SK-N-SH treated with all-trans-retinoic acid at 6 μM for 48 hours (cell line): Measurements from ENCODE around the gene GET4.

ENCODE experiments used
- ATAC-seq: fragments of 200-7000 bp; cut with Tn5 transposase; 3 replicates; pipeline ENCODE4 v1.9.1; 2020; ENCODE audit warnings: mild to moderate bottlenecking, moderate library complexity
- ARNTL ChIP-seq: fragments of 450-650 bp; formaldehyde crosslinking; IDR thresholded peaks from 2 replicates; pipeline ENCODE4 v1.5.0; 2020; ENCODE audit warnings: low read depth, mild to moderate bottlenecking, moderate library complexity, borderline replicate concordance
- BACH2 ChIP-seq: fragments of 250-450 bp; sonication (Bioruptor Pico); IDR thresholded peaks from 2 replicates; pipeline ENCODE4 v1.9.0; 2021; ENCODE audit warnings: mild to moderate bottlenecking, borderline replicate concordance
- CSDC2 ChIP-seq: fragments of 250-450 bp; sonication (Bioruptor Pico); IDR thresholded peaks from 2 replicates; pipeline ENCODE4 v1.5.0; 2020; ENCODE audit warnings: mild to moderate bottlenecking, moderate library complexity
- ESRRG ChIP-seq: fragments of 250-450 bp; sonication (Bioruptor Pico); IDR thresholded peaks from 2 replicates; pipeline ENCODE4 v1.6.1; 2021; ENCODE audit warnings: mild to moderate bottlenecking
- GLIS3 ChIP-seq: fragments of 250-450 bp; sonication (Bioruptor Pico); IDR thresholded peaks from 2 replicates; pipeline ENCODE4 v1.5.0; 2020; ENCODE audit warnings: mild to moderate bottlenecking, moderate library complexity
- ISL1 ChIP-seq: fragments of 250-450 bp; sonication (Bioruptor Pico); IDR thresholded peaks from 2 replicates; pipeline ENCODE4 v2.1.2; 2022; ENCODE audit warnings: mild to moderate bottlenecking, moderate library complexity
- OSR1 ChIP-seq: fragments of 250-450 bp; sonication (Bioruptor Pico); IDR thresholded peaks from 2 replicates; pipeline ENCODE4 v1.8.0; 2022; ENCODE audit warnings: moderate library complexity, mild to moderate bottlenecking, inconsistent platforms
- PPARA ChIP-seq: fragments of 250-450 bp; sonication (Bioruptor Pico); IDR thresholded peaks from 2 replicates; pipeline ENCODE4 v1.5.0; 2020; ENCODE audit warnings: mild to moderate bottlenecking, borderline replicate concordance
- RARB ChIP-seq: fragments of 250-450 bp; sonication (Bioruptor Pico); IDR thresholded peaks from 2 replicates; pipeline ENCODE4 v1.8.0; 2021; ENCODE audit warnings: mild to moderate bottlenecking, moderate library complexity
- SNAI2 ChIP-seq: fragments of 250-450 bp; sonication (Bioruptor Pico); IDR thresholded peaks from 2 replicates; pipeline ENCODE4 v1.5.0; 2020; ENCODE audit warnings: mild to moderate bottlenecking, moderate library complexity
- TCF4 ChIP-seq: fragments of 250-450 bp; sonication (Bioruptor Pico); IDR thresholded peaks from 2 replicates; pipeline ENCODE4 v1.8.0; 2021; ENCODE audit warnings: mild to moderate bottlenecking, moderate library complexity, borderline replicate concordance
- ZC3H10 ChIP-seq: fragments of 250-450 bp; sonication (Bioruptor Pico); IDR thresholded peaks from 2 replicates; pipeline ENCODE4 v1.5.1; 2021; ENCODE audit warnings: mild to moderate bottlenecking, moderate library complexity
- ZFP3 ChIP-seq: fragments of 250-450 bp; sonication (Bioruptor Pico); IDR thresholded peaks from 2 replicates; pipeline ENCODE4 v1.5.0; 2020; ENCODE audit warnings: mild to moderate bottlenecking, moderate library complexity
- ZFP30 ChIP-seq: fragments of 450-650 bp; formaldehyde crosslinking; IDR thresholded peaks from 2 replicates; pipeline ENCODE4 v1.5.0; 2022; ENCODE audit warnings: mild to moderate bottlenecking, moderate library complexity
- ZNF70 ChIP-seq: fragments of 450-650 bp; formaldehyde crosslinking; IDR thresholded peaks from 2 replicates; pipeline ENCODE4 v1.5.0; 2020; ENCODE audit warnings: mild to moderate bottlenecking, moderate library complexity
- ZNF8 ChIP-seq: fragments of 450-650 bp; formaldehyde crosslinking; IDR thresholded peaks from 2 replicates; pipeline ENCODE4 v1.5.0; 2020; ENCODE audit warnings: mild to moderate bottlenecking, moderate library complexity
- TF ChIP-seq, protein P1 (sequence below): fragments of 250-450 bp; sonication (Bioruptor Pico); IDR thresholded peaks from 2 replicates; pipeline ENCODE4 v1.5.1; 2020; ENCODE audit warnings: low read depth, mild to moderate bottlenecking, moderate library complexity
- TF ChIP-seq, protein P2 (sequence below): fragments of 250-450 bp; sonication (Bioruptor Pico); IDR thresholded peaks from 2 replicates; pipeline ENCODE4 v1.5.1; 2021; ENCODE audit warnings: mild to moderate bottlenecking, moderate library complexity
- TF ChIP-seq, protein P3 (sequence below): fragments of 250-450 bp; sonication (Bioruptor Pico); IDR thresholded peaks from 2 replicates; pipeline ENCODE4 v1.5.0; 2020; ENCODE audit warnings: mild to moderate bottlenecking, moderate library complexity
- TF ChIP-seq, protein P4 (sequence below): fragments of 250-450 bp; sonication (Bioruptor Pico); IDR thresholded peaks from 2 replicates; pipeline ENCODE4 v1.8.0; 2021; ENCODE audit warnings: low read depth, mild to moderate bottlenecking, moderate library complexity, borderline replicate concordance
- TF ChIP-seq, protein P5 (sequence below): fragments of 250-450 bp; sonication (Bioruptor Pico); IDR thresholded peaks from 2 replicates; pipeline ENCODE4 v1.8.0; 2020; ENCODE audit warnings: mild to moderate bottlenecking, moderate library complexity, borderline replicate concordance

Gene GET4

DNA sequence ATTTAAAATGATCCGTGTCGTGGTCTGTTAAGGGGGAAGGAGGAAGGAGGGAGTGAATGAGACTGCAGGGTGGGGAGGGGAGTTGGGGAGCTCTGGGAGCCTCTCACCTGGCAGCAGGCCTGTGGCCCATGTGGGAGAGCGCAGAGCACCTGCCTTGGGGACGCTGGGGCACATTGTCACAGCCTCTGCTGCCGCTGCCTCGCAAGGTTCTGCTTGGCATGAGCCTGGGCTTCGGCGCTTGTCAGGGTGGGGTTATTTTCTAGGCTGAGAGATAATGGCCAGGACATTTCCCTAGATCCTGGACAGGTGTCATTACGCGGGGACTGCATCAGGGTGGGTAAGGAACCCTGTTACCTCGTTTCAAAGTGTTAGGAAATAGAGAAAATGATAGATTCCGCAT is 46.3 kb upstream of the GET4 start (continued):
- TF ChIP-seq, protein P1, sequence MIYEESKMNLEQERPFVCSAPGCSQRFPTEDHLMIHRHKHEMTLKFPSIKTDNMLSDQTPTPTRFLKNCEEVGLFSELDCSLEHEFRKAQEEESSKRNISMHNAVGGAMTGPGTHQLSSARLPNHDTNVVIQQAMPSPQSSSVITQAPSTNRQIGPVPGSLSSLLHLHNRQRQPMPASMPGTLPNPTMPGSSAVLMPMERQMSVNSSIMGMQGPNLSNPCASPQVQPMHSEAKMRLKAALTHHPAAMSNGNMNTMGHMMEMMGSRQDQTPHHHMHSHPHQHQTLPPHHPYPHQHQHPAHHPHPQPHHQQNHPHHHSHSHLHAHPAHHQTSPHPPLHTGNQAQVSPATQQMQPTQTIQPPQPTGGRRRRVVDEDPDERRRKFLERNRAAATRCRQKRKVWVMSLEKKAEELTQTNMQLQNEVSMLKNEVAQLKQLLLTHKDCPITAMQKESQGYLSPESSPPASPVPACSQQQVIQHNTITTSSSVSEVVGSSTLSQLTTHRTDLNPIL (CRISPR knock-in tag) = no peak
- no peak for TF ChIP-seq ZNF70 (CRISPR knock-in tag)
- TF ChIP-seq ZFP30 (CRISPR knock-in tag) = no peak
- no peak for TF ChIP-seq GLIS3 (CRISPR knock-in tag)
- TF ChIP-seq ZFP3 = no peak
- TF ChIP-seq, all 23 proteins: peak for 0

DNA sequence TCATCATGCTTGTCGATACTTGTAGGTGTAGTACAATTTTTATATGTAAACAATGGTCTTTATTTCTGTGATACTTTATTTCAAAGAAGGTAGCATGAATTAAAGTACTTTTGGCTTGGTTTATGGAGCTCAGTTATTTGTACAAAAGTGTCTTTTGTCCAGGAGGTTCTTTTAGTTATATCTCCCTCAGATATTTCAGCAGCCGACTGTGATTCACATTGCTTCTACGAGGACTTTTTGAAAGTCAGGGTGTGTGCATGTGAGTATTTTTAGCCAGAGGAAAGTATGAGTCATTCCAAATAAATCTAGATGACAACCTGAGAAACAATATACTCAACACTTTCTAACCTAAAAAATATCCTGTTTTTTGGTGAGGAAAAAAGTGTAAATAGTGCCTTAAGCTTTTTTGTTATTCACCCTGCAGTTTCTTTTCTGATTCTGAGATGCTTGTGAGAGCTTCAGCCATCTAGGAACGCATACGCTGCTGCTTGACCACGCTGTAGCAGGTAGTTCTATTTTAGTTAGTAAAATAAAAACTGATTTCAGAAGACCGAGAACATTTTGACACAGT is 44.7 kb upstream of the GET4 start:
- TF ChIP-seq, protein P1 (CRISPR knock-in tag) = no peak
- TF ChIP-seq ISL1 (CRISPR knock-in tag) = peak; percentile 43; the same call in 1 of the 2 replicates
- TF ChIP-seq ZFP30 (CRISPR knock-in tag) = no peak
- peak; percentile 58; the same call in 1 of the 2 replicates for TF ChIP-seq ZC3H10 (CRISPR knock-in tag)
- TF ChIP-seq OSR1 (CRISPR knock-in tag) = no peak
- TF ChIP-seq ARNTL = no peak
- TF ChIP-seq ESRRG (CRISPR knock-in tag) = no peak
- TF ChIP-seq TCF4 (CRISPR knock-in tag) = no peak
- TF ChIP-seq, protein P2, sequence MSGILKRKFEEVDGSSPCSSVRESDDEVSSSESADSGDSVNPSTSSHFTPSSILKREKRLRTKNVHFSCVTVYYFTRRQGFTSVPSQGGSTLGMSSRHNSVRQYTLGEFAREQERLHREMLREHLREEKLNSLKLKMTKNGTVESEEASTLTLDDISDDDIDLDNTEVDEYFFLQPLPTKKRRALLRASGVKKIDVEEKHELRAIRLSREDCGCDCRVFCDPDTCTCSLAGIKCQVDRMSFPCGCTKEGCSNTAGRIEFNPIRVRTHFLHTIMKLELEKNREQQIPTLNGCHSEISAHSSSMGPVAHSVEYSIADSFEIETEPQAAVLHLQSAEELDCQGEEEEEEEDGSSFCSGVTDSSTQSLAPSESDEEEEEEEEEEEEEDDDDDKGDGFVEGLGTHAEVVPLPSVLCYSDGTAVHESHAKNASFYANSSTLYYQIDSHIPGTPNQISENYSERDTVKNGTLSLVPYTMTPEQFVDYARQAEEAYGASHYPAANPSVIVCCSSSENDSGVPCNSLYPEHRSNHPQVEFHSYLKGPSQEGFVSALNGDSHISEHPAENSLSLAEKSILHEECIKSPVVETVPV (CRISPR knock-in tag) = no peak
- peak; percentile 84 for ATAC-seq

DNA sequence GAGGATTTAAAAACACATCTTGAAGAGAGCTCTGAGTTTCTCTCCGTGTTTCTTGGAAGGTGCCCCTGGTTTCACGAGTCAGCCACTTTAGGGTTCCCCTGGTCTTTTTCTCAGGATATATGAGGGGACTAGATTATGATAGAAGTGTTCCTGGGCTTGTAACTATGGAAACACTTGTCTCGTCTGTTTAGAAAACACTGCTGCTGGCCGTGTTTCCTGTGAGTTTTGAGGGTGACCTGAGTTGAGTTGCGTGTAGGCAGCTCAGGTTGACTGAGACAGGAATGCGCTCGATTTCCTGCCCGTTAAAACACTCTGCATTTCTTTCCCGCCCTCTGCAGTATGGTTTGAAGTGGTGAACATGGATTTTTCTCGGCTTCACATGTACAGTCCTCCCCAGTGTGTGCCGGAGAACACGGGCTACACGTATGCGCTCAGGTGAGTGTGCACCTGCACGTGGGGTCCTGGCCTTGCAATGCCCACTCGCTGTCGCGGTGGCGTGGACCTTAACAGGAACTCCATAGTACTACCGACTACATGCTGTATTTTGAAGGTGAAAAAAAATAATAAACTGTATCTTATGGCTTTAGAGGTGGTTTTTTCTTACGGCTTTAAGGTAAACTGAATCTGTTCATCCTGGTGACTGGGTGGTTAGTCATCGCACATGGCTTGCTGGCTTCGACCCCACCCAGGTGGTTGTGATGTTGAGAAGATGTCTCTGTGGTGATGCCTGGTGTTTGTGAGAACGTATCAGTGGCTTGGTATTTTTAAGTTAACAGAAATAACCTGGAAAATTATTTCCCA is 44.0 kb upstream of the GET4 start, which contains the start of gene SUN1:
Gene SUN1, plus strand, starts transcription at position 310 of the 801 bp plus-strand sequence. Its CDS starts 49 bp downstream, at position 359.
- peak; percentile 70 for ATAC-seq
- TF ChIP-seq SNAI2 (CRISPR knock-in tag) (no peak), ZNF8 (CRISPR knock-in tag) (no peak), ZFP3 (no peak), ESRRG (CRISPR knock-in tag) (no peak), CSDC2 (CRISPR knock-in tag) (no peak), RARB (no peak), PPARA (CRISPR knock-in tag) (no peak), TCF4 (CRISPR knock-in tag) (no peak), ARNTL (no peak), GLIS3 (CRISPR knock-in tag) (no peak), ZNF70 (CRISPR knock-in tag) (no peak), BACH2 (CRISPR knock-in tag) (no peak)
- TF ChIP-seq, protein P3, sequence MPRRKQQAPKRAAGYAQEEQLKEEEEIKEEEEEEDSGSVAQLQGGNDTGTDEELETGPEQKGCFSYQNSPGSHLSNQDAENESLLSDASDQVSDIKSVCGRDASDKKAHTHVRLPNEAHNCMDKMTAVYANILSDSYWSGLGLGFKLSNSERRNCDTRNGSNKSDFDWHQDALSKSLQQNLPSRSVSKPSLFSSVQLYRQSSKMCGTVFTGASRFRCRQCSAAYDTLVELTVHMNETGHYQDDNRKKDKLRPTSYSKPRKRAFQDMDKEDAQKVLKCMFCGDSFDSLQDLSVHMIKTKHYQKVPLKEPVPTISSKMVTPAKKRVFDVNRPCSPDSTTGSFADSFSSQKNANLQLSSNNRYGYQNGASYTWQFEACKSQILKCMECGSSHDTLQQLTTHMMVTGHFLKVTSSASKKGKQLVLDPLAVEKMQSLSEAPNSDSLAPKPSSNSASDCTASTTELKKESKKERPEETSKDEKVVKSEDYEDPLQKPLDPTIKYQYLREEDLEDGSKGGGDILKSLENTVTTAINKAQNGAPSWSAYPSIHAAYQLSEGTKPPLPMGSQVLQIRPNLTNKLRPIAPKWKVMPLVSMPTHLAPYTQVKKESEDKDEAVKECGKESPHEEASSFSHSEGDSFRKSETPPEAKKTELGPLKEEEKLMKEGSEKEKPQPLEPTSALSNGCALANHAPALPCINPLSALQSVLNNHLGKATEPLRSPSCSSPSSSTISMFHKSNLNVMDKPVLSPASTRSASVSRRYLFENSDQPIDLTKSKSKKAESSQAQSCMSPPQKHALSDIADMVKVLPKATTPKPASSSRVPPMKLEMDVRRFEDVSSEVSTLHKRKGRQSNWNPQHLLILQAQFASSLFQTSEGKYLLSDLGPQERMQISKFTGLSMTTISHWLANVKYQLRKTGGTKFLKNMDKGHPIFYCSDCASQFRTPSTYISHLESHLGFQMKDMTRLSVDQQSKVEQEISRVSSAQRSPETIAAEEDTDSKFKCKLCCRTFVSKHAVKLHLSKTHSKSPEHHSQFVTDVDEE (CRISPR knock-in tag) = no peak
- TF ChIP-seq, protein P1 (CRISPR knock-in tag) = no peak
- TF ChIP-seq, protein P4, sequence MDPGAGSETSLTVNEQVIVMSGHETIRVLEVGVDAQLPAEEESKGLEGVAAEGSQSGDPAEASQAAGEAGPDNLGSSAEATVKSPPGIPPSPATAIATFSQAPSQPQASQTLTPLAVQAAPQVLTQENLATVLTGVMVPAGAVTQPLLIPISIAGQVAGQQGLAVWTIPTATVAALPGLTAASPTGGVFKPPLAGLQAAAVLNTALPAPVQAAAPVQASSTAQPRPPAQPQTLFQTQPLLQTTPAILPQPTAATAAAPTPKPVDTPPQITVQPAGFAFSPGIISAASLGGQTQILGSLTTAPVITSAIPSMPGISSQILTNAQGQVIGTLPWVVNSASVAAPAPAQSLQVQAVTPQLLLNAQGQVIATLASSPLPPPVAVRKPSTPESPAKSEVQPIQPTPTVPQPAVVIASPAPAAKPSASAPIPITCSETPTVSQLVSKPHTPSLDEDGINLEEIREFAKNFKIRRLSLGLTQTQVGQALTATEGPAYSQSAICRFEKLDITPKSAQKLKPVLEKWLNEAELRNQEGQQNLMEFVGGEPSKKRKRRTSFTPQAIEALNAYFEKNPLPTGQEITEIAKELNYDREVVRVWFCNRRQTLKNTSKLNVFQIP (CRISPR knock-in tag) = no peak
- TF ChIP-seq, protein P5, sequence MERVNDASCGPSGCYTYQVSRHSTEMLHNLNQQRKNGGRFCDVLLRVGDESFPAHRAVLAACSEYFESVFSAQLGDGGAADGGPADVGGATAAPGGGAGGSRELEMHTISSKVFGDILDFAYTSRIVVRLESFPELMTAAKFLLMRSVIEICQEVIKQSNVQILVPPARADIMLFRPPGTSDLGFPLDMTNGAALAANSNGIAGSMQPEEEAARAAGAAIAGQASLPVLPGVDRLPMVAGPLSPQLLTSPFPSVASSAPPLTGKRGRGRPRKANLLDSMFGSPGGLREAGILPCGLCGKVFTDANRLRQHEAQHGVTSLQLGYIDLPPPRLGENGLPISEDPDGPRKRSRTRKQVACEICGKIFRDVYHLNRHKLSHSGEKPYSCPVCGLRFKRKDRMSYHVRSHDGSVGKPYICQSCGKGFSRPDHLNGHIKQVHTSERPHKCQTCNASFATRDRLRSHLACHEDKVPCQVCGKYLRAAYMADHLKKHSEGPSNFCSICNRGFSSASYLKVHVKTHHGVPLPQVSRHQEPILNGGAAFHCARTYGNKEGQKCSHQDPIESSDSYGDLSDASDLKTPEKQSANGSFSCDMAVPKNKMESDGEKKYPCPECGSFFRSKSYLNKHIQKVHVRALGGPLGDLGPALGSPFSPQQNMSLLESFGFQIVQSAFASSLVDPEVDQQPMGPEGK (CRISPR knock-in tag) = no peak
